ENCODE data around the gene SRPRA.

SRPRA gene

GRCh38 chr11:126246636-126247035 lies 22.1 kb downstream of the SRPRA start:
- Histone ChIP-seq H3K27me3 (ENCODE audit: control insufficient read depth in 5 of 5, insufficient read depth in 4 of 5, low read length in 5 of 5) (no peaks in the 10 kb centered on the region), H3K27ac (ENCODE audit: low read depth, low read length) (no peak overlapping the region), H3K4me1 (ENCODE audit: control insufficient read depth in 5 of 5, insufficient read depth in 5 of 5, low read length in 5 of 5) (peaks cover 0 to 4% (median 0%) of the 10 kb centered on the region in 5 donors), H3K9me3 (ENCODE audit: control insufficient read depth in 5 of 5, low read length in 5 of 5) (no peaks in the 10 kb centered on the region), H3K36me3 (ENCODE audit: control insufficient read depth in 5 of 5, insufficient read depth in 5 of 5, low read length in 5 of 5) (peaks cover 17 to 28% (median 23%) of the 10 kb centered on the region in 5 donors), H3K9ac (ENCODE audit: low read length in 5 of 5) (no peak overlapping the region), H3K4me3 (ENCODE audit: low read depth in 1 of 5, low read length in 5 of 5) (no peak overlapping the region)

DNA sequence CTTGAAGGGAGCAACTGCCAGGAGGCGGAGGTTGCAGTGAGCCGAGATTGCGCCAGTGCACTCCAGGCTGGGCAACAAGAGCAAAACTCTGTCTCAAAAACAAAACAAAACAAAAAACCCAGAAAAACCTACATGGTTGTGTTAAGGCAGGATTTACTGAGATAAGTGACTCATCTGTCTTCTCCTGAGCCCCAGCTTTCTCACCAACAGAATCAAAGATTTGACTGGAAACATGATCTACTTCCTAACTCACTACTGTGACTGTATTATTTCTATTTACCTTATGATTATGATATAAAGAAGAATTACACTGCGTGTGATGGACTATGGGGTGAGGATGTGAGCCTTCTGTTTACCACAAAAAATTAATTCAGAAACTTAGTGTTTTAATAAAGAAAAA lies 35.3 kb downstream of the SRPRA start:
- H3K36me3 ChIP-seq (ENCODE audit: control insufficient read depth in 5 of 5, insufficient read depth in 5 of 5, low read length in 5 of 5): peaks cover 8 to 18% (median 10%) of the 10 kb centered on the region in 5 donors
- H3K27ac ChIP-seq (ENCODE audit: low read depth, low read length): no peak overlapping the region
- H3K4me3 ChIP-seq (ENCODE audit: low read depth in 1 of 5, low read length in 5 of 5): no peak overlapping the region
- no peaks in the 10 kb centered on the region for H3K27me3 ChIP-seq (ENCODE audit: control insufficient read depth in 5 of 5, insufficient read depth in 4 of 5, low read length in 5 of 5)
- H3K9ac ChIP-seq (ENCODE audit: low read length in 5 of 5): no peak overlapping the region
- H3K4me1 ChIP-seq (ENCODE audit: control insufficient read depth in 5 of 5, insufficient read depth in 5 of 5, low read length in 5 of 5): peaks cover 0 to 8% (median 0%) of the 10 kb centered on the region in 5 donors
- H3K9me3 ChIP-seq (ENCODE audit: control insufficient read depth in 5 of 5, low read length in 5 of 5): no peaks in the 10 kb centered on the region

GRCh38 chr11:126232683-126233082 lies 36.0 kb downstream of the SRPRA start:
- Histone ChIP-seq H3K36me3 (ENCODE audit: control insufficient read depth in 5 of 5, insufficient read depth in 5 of 5, low read length in 5 of 5) (peaks cover 7 to 16% (median 8%) of the 10 kb centered on the region in 5 donors), H3K9me3 (ENCODE audit: control insufficient read depth in 5 of 5, low read length in 5 of 5) (no peaks in the 10 kb centered on the region), H3K27me3 (ENCODE audit: control insufficient read depth in 5 of 5, insufficient read depth in 4 of 5, low read length in 5 of 5) (no peaks in the 10 kb centered on the region), H3K4me1 (ENCODE audit: control insufficient read depth in 5 of 5, insufficient read depth in 5 of 5, low read length in 5 of 5) (peaks cover 0 to 8% (median 0%) of the 10 kb centered on the region in 5 donors), H3K4me3 (ENCODE audit: low read depth in 1 of 5, low read length in 5 of 5) (no peak overlapping the region), H3K9ac (ENCODE audit: low read length in 5 of 5) (no peak overlapping the region), H3K27ac (ENCODE audit: low read depth, low read length) (no peak overlapping the region)

DNA sequence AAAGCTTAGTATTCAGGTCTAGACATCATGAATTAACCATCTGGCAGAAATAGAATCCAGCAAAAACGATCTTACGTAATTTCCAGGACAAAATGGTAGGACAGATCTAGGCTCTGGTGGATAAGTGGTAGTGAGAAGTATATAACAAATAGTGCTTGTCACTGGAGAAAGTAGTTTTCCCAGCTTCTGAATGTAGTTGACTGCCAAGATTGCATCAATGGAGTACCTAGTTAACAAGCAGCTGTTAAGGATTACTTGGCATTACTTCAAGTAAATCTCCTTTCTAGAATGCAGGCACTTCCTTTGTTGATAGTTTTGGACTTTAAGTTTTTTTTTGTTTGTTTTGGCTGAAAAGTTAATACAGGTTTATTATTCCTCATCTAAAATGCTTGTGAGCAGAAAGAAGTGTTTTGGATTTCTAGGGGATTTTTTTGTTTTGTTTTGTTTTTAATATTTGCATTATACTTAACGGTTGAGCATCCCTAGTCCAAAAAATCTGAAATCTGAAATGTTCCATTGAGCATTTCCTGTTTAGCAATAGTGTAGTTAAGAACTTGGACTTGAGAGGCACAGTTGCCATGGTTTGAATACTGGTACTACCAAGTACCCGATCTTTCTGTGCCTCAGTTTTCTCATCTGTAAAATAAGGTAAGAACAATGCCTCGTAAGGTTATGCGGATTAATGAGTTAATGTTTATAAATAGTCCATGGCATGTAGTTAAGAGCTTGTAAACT lies 36.8 kb downstream of the SRPRA start:
- H3K36me3 ChIP-seq (ENCODE audit: control insufficient read depth in 5 of 5, insufficient read depth in 5 of 5, low read length in 5 of 5): peaks cover 7 to 16% (median 8%) of the 10 kb centered on the region in 5 donors
- no peak overlapping the region for H3K27ac ChIP-seq (ENCODE audit: low read depth, low read length)
- no peaks in the 10 kb centered on the region for H3K27me3 ChIP-seq (ENCODE audit: control insufficient read depth in 5 of 5, insufficient read depth in 4 of 5, low read length in 5 of 5)
- H3K4me1 ChIP-seq (ENCODE audit: control insufficient read depth in 5 of 5, insufficient read depth in 5 of 5, low read length in 5 of 5): peaks cover 0 to 8% (median 0%) of the 10 kb centered on the region in 5 donors
- no peak overlapping the region for H3K4me3 ChIP-seq (ENCODE audit: low read depth in 1 of 5, low read length in 5 of 5)
- no peaks in the 10 kb centered on the region for H3K9me3 ChIP-seq (ENCODE audit: control insufficient read depth in 5 of 5, low read length in 5 of 5)
- no peak overlapping the region for H3K9ac ChIP-seq (ENCODE audit: low read length in 5 of 5)

DNA sequence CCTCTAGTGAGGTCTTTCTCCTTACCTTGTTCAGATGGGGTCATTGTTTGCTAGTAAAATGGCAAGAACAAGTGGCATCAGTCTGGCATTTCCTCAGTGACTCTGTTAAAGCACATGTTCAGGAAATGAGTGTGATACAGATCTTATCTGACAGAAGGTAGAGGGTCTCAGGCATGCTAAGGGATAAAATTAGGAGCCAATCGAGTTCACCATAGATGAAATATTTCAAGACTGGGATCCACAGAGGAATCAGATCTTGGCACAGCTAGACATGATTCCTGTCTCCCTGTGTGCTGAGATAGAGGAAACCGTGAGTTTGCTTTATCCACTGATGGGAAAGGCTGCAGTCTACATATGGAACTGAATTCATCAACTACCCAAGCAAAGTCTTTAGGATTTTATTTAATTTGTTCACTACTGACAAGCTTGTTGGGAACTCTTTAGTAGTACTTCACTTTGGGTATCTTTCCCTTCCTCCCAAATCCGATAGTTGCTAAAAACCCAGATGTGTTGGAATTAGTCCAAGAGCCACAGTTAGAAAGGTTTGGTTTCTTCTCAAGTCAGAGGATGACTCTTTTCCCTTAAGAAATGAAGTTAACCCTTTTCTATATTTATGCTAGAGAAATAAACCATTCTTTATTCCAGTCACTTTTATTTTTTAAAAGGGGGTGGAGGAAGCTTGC lies 38.7 kb downstream of the SRPRA start:
- Histone ChIP-seq H3K9me3 (ENCODE audit: control insufficient read depth in 5 of 5, low read length in 5 of 5) (no peaks in the 10 kb centered on the region), H3K27ac (ENCODE audit: low read depth, low read length) (no peak overlapping the region), H3K9ac (ENCODE audit: low read length in 5 of 5) (peak overlapping the region in 1 of 5 donors; percentile 11), H3K36me3 (ENCODE audit: control insufficient read depth in 5 of 5, insufficient read depth in 5 of 5, low read length in 5 of 5) (peaks cover 0 to 7% (median 0%) of the 10 kb centered on the region in 5 donors), H3K4me1 (ENCODE audit: control insufficient read depth in 5 of 5, insufficient read depth in 5 of 5, low read length in 5 of 5) (peaks cover 0 to 8% (median 0%) of the 10 kb centered on the region in 5 donors), H3K27me3 (ENCODE audit: control insufficient read depth in 5 of 5, insufficient read depth in 4 of 5, low read length in 5 of 5) (no peaks in the 10 kb centered on the region), H3K4me3 (ENCODE audit: low read depth in 1 of 5, low read length in 5 of 5) (no peak overlapping the region)

- Histone ChIP-seq H3K27ac (ENCODE audit: low read depth, low read length) (no peak overlapping the region), H3K27me3 (ENCODE audit: control insufficient read depth in 5 of 5, insufficient read depth in 4 of 5, low read length in 5 of 5) (no peaks in the 10 kb centered on the region), H3K36me3 (ENCODE audit: control insufficient read depth in 5 of 5, insufficient read depth in 5 of 5, low read length in 5 of 5) (peaks cover 0 to 7% (median 0%) of the 10 kb centered on the region in 5 donors), H3K9ac (ENCODE audit: low read length in 5 of 5) (no peak overlapping the region), H3K4me3 (ENCODE audit: low read depth in 1 of 5, low read length in 5 of 5) (no peak overlapping the region), H3K4me1 (ENCODE audit: control insufficient read depth in 5 of 5, insufficient read depth in 5 of 5, low read length in 5 of 5) (peaks cover 0 to 5% (median 0%) of the 10 kb centered on the region in 5 donors), H3K9me3 (ENCODE audit: control insufficient read depth in 5 of 5, low read length in 5 of 5) (no peaks in the 10 kb centered on the region)
Observed at GRCh38 chr11:126226334-126227084, 42.2 kb downstream of the SRPRA start.

DNA sequence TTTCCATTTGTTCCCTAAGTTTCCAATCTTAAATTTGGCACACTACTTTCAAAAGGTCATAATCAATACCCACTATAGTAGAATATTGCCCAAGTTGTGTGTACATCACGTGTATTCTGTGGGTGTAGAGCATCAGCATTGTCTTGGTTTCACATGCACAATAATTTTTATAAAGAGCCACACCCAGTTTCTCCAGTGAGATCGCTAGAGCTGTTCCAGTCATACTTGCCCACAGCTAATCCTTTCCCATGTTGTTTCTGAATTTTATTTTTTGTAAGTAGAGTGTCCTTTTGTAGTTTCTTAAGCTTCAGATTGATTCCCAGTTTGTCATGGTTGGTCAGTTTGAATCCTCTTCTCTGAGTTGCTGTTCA lies 43.4 kb downstream of the SRPRA start:
- Histone ChIP-seq H3K4me1 (ENCODE audit: control insufficient read depth in 5 of 5, insufficient read depth in 5 of 5, low read length in 5 of 5) (peaks cover 0 to 5% (median 0%) of the 10 kb centered on the region in 5 donors), H3K4me3 (ENCODE audit: low read depth in 1 of 5, low read length in 5 of 5) (no peak overlapping the region), H3K9me3 (ENCODE audit: control insufficient read depth in 5 of 5, low read length in 5 of 5) (no peaks in the 10 kb centered on the region), H3K27me3 (ENCODE audit: control insufficient read depth in 5 of 5, insufficient read depth in 4 of 5, low read length in 5 of 5) (no peaks in the 10 kb centered on the region), H3K36me3 (ENCODE audit: control insufficient read depth in 5 of 5, insufficient read depth in 5 of 5, low read length in 5 of 5) (peaks cover 0 to 7% (median 0%) of the 10 kb centered on the region in 5 donors), H3K27ac (ENCODE audit: low read depth, low read length) (no peak overlapping the region), H3K9ac (ENCODE audit: low read length in 5 of 5) (no peak overlapping the region)

DNA sequence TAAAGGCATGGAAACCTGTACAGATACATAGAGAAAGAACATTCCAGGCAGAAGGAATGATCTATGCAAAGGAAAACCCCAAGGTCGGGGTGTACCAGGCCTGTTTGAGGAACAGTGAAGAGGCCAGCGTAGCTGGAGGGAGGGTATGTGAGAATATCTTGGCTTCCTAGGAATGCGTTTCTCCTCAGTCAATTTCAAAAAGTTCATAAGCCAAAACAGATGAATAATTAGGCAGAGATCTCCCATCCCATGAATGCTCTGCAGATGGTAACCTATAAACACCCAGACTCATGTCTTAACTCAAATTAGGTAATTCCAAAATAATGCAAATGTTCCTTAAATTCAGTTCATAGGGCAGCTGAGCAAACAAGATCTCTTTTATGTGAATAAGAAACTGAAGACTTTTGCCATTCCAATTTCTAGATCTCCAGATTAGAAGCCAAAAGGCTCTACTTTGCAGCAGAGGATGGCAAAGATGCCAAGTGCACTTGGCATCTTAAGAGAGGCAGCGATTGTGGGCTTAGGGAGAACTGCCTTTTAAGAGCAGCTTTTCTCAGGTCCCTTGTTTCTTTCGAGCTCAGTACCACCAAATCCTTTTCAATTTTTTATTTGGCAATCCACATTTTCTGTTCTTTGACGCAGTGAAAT lies 43.9 kb downstream of the SRPRA start:
- Histone ChIP-seq H3K36me3 (ENCODE audit: control insufficient read depth in 5 of 5, insufficient read depth in 5 of 5, low read length in 5 of 5) (peaks cover 0 to 4% (median 0%) of the 10 kb centered on the region in 5 donors), H3K27ac (ENCODE audit: low read depth, low read length) (no peak overlapping the region), H3K9ac (ENCODE audit: low read length in 5 of 5) (no peak overlapping the region), H3K27me3 (ENCODE audit: control insufficient read depth in 5 of 5, insufficient read depth in 4 of 5, low read length in 5 of 5) (no peaks in the 10 kb centered on the region), H3K4me3 (ENCODE audit: low read depth in 1 of 5, low read length in 5 of 5) (no peak overlapping the region), H3K4me1 (ENCODE audit: control insufficient read depth in 5 of 5, insufficient read depth in 5 of 5, low read length in 5 of 5) (peaks cover 0 to 4% (median 2%) of the 10 kb centered on the region in 5 donors), H3K9me3 (ENCODE audit: control insufficient read depth in 5 of 5, low read length in 5 of 5) (no peaks in the 10 kb centered on the region)

GRCh38 chr11:126219547-126219946 lies 49.1 kb downstream of the SRPRA start:
- Histone ChIP-seq H3K9ac (ENCODE audit: low read length in 5 of 5) (no peak overlapping the region), H3K27me3 (ENCODE audit: control insufficient read depth in 5 of 5, insufficient read depth in 4 of 5, low read length in 5 of 5) (no peaks in the 10 kb centered on the region), H3K4me1 (ENCODE audit: control insufficient read depth in 5 of 5, insufficient read depth in 5 of 5, low read length in 5 of 5) (peaks cover 0 to 12% (median 7%) of the 10 kb centered on the region in 5 donors), H3K27ac (ENCODE audit: low read depth, low read length) (no peak overlapping the region), H3K9me3 (ENCODE audit: control insufficient read depth in 5 of 5, low read length in 5 of 5) (no peaks in the 10 kb centered on the region), H3K4me3 (ENCODE audit: low read depth in 1 of 5, low read length in 5 of 5) (no peak overlapping the region), H3K36me3 (ENCODE audit: control insufficient read depth in 5 of 5, insufficient read depth in 5 of 5, low read length in 5 of 5) (no peaks in the 10 kb centered on the region)

All from subcutaneous abdominal adipose tissue (tissue), 5 donors.